Body of pancreas (tissue), 4 donors: ENCODE results near the gene NR1H4. TPM values are rescaled to one million over a fixed set of nuclear protein-coding genes. Genes with fewer than 3 reads are reported as not detected.

Experiments used
- ATAC-seq: fragments of 150-250 bp; one replicate; pipeline ENCODE4 v1.9.1; 2016
- DNase-seq, 4 donors: peaks; one replicate each; pipeline ENCODE4 v3.0.0-alpha.2; 2019
- H3K27ac ChIP-seq, 4 donors: fragments of 200-600 bp; sonication (generic); 1 replicate in 3 of 4; 2 replicates in 1 of 4; pipeline versions ENCODE4 v1.5.1 to v1.6.1; 2016 to 2019; ENCODE audit warnings: mild to moderate bottlenecking in 1 of 4, mixed read lengths in 1 of 4, moderate library complexity in 1 of 4
- H3K27me3 ChIP-seq, 2 donors: fragments of 200-600 bp; sonication (generic); one replicate each; pipeline ENCODE4 v1.6.0; 2016; ENCODE audit warnings: mild to moderate bottlenecking in 1 of 2
- H3K36me3 ChIP-seq, 2 donors: fragments of 200-600 bp; sonication (generic); replicated peaks in 1 of 2; 2 replicates each; pipeline ENCODE4 v1.5.1; 2016; ENCODE audit warnings: low read depth in 2 of 2; ENCODE audit not compliant: insufficient read depth in 1 of 2
- H3K4me1 ChIP-seq: fragments of 200-600 bp; sonication (generic); one replicate; pipeline ENCODE4 v1.6.0; 2016
- H3K4me3 ChIP-seq, 2 donors: fragments of 200-600 bp; sonication (generic); 1 replicate in 1 of 2; 2 replicates in 1 of 2; pipeline ENCODE4 v1.5.1; 2016 to 2019
- H3K9me3 ChIP-seq, 3 donors: fragments of 200-600 bp; sonication (generic); 1 replicate in 2 of 3; 2 replicates in 1 of 3; pipeline ENCODE4 v1.5.1; 2016
- CTCF ChIP-seq, 7 experiments: fragments of 450-650 bp in 4 of 7; fragments of 200-600 bp in 3 of 7; sonication (generic) in 3 of 7; IDR thresholded peaks; one replicate each; pipeline ENCODE4 v1.5.1; 2016 to 2019; ENCODE audit warnings: antibody characterized with exemption in 7 of 7
- POLR2A ChIP-seq, 3 donors: fragments of 450-650 bp; IDR thresholded peaks; one replicate each; pipeline ENCODE4 v1.6.1; 2016; ENCODE audit warnings: antibody characterized with exemption in 3 of 3, mild to moderate bottlenecking in 2 of 3
- WGBS, 2 donors: methylation state at CpG; one replicate each; pipeline ENCODE4 v1.1.5; 2017; 5-methylcytosine and 5-hydroxymethylcytosine counted together
- intact Hi-C: fragments of 100-400 bp; cut with DNase I; formaldehyde crosslinking; loops from one replicate; pipeline ENCODE4 v1.15.1; 2023
- total RNA-seq, 2 donors: library from RNA; depleted of rRNA; stranded (reverse); fragments of >200 nt; gene quantifications; one replicate each; pipeline ENCODE4 v1.1.0, GENCODE V29; 2016

The NR1H4 gene
- total RNA-seq, 2 donors from 2014 or later = 1.3 to 2.9 TPM

- DNase-seq = no peak
- TF ChIP-seq POLR2A (IDR thresholded peaks at IDR 0.05) (no peak), CTCF (IDR thresholded peaks at IDR 0.05) (no peak)
- no peak for ATAC-seq
- Histone ChIP-seq H3K4me1 (peaks cover 9% of the 10 kb centered on the region), H3K36me3 (no peaks in the 10 kb centered on the region), H3K27ac (peak overlapping the region in 2 of 4 donors; percentile 4 to 30), H3K27me3 (no peaks in the 10 kb centered on the region), H3K4me3 (no peak overlapping the region), H3K9me3 (no peaks in the 10 kb centered on the region)
- WGBS, 2 donors = 34 to 36% methylated on average over 1 of the region's 1 CpG
- intact Hi-C loops = no loop called here
Observed at GRCh38 chr12:100474617-100475016, 951 bp downstream of the NR1H4 start.

GRCh38 chr12:100476013-100476751 is 2.5 kb downstream of the NR1H4 start:
- Histone ChIP-seq H3K9me3 (no peaks in the 10 kb centered on the region), H3K36me3 (no peaks in the 10 kb centered on the region), H3K4me3 (no peak overlapping the region), H3K27ac (peak overlapping the region in 3 of 4 donors; percentile 38 to 72 (median 62)), H3K4me1 (peaks cover 9% of the 10 kb centered on the region), H3K27me3 (no peaks in the 10 kb centered on the region)
- intact Hi-C loops = no loop called here
- TF ChIP-seq POLR2A (IDR thresholded peaks at IDR 0.05) (no peak), CTCF (IDR thresholded peaks at IDR 0.05) (no peak)
- ATAC-seq (peak; percentile 82), DNase-seq (peak; percentile 10 to 43 (median 26))
- 26 to 28% methylated on average over 14 of the region's 14 CpGs for WGBS, 2 donors

- intact Hi-C loops = no loop called here
- DNase-seq = no peak
- ATAC-seq = no peak
- no peak overlapping the region for H3K4me3 ChIP-seq
- no peak for TF ChIP-seq POLR2A (IDR thresholded peaks at IDR 0.05)
- no peak for TF ChIP-seq CTCF (IDR thresholded peaks at IDR 0.05)
- no peak overlapping the region for H3K27ac ChIP-seq
- no peaks in the 10 kb centered on the region for H3K36me3 ChIP-seq
- WGBS, 2 donors = 68 to 82% methylated on average over 5 of the region's 5 CpGs
- no peaks in the 10 kb centered on the region for H3K27me3 ChIP-seq
- no peaks in the 10 kb centered on the region for H3K9me3 ChIP-seq
- peaks cover 6% of the 10 kb centered on the region for H3K4me1 ChIP-seq
Observed at GRCh38 chr12:100481021-100481420, 7.4 kb downstream of the NR1H4 start.

- no peak overlapping the region for H3K4me3 ChIP-seq
- H3K27ac ChIP-seq = no peak overlapping the region
- H3K36me3 ChIP-seq = no peaks in the 10 kb centered on the region
- no peaks in the 10 kb centered on the region for H3K9me3 ChIP-seq
- 38 to 41% methylated on average over 6 of the region's 6 CpGs for WGBS, 2 donors
- no peak for DNase-seq
- H3K27me3 ChIP-seq = no peaks in the 10 kb centered on the region
- intact Hi-C loops = no loop called here
- H3K4me1 ChIP-seq = peaks cover 6% of the 10 kb centered on the region
- TF ChIP-seq CTCF (IDR thresholded peaks at IDR 0.05) (no peak), POLR2A (IDR thresholded peaks at IDR 0.05) (no peak)
- ATAC-seq = no peak
Observed at GRCh38 chr12:100484183-100484886, 10.7 kb downstream of the NR1H4 start.
